Measurements from ENCODE around the gene UTP25.

Gene UTP25

GRCh38 chr1:209837671-209838070 lies 9.9 kb downstream of the UTP25 start:
- Histone ChIP-seq H2AFZ (ENCODE audit: low read depth, low read length) (no peak overlapping the region), H3K27ac (ENCODE audit: low read length) (no peak overlapping the region), H3K27me3 (ENCODE audit: insufficient read depth, low read length, poor library complexity) (no peaks in the 10 kb centered on the region), H3K4me3 (ENCODE audit: low read depth in 1 of 2, low read length in 2 of 2) (no peak overlapping the region), H3K79me2 (ENCODE audit: insufficient read depth, low read length) (no peaks in the 10 kb centered on the region), H3K9ac (ENCODE audit: low read depth, low read length) (no peak overlapping the region), H3K4me2 (ENCODE audit: insufficient read depth, low read length) (no peak overlapping the region), H4K20me1 (ENCODE audit: insufficient read depth, low read length) (0 out of 2 replicates have a peak, but pooled peaks cover 2% of the 10 kb centered on the region), H3K9me3 (ENCODE audit: insufficient read depth, low read length, severe bottlenecking) (no peaks in the 10 kb centered on the region), H3K4me1 (ENCODE audit: insufficient read depth, low read length) (no peaks in the 10 kb centered on the region), H3K36me3 (ENCODE audit: insufficient read depth, low read length) (peaks cover 98% of the 10 kb centered on the region)
- DNase-seq (no peak), ATAC-seq (ENCODE audit: insufficient read depth, low read depth) (no peak)
- no peak for TF ChIP-seq EZH2 (IDR thresholded peaks at IDR 0.05; ENCODE audit: borderline replicate concordance, low read depth, low read length, severe bottlenecking)
- TF ChIP-seq, protein P1, sequence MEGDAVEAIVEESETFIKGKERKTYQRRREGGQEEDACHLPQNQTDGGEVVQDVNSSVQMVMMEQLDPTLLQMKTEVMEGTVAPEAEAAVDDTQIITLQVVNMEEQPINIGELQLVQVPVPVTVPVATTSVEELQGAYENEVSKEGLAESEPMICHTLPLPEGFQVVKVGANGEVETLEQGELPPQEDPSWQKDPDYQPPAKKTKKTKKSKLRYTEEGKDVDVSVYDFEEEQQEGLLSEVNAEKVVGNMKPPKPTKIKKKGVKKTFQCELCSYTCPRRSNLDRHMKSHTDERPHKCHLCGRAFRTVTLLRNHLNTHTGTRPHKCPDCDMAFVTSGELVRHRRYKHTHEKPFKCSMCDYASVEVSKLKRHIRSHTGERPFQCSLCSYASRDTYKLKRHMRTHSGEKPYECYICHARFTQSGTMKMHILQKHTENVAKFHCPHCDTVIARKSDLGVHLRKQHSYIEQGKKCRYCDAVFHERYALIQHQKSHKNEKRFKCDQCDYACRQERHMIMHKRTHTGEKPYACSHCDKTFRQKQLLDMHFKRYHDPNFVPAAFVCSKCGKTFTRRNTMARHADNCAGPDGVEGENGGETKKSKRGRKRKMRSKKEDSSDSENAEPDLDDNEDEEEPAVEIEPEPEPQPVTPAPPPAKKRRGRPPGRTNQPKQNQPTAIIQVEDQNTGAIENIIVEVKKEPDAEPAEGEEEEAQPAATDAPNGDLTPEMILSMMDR (IDR thresholded peaks at IDR 0.05; ENCODE audit: borderline replicate concordance, extremely low read depth, low read length, poor library complexity, severe bottlenecking): no peak

GRCh38 chr1:209838537-209838936 lies 10.8 kb downstream of the UTP25 start:
- H3K9ac ChIP-seq (ENCODE audit: low read depth, low read length): no peak overlapping the region
- H4K20me1 ChIP-seq (ENCODE audit: insufficient read depth, low read length): 0 out of 2 replicates have a peak, but pooled peaks cover 2% of the 10 kb centered on the region
- no peak overlapping the region for H3K27ac ChIP-seq (ENCODE audit: low read length)
- ATAC-seq (ENCODE audit: insufficient read depth, low read depth) (no peak), DNase-seq (no peak)
- no peak overlapping the region for H3K4me2 ChIP-seq (ENCODE audit: insufficient read depth, low read length)
- H3K4me3 ChIP-seq (ENCODE audit: low read depth in 1 of 2, low read length in 2 of 2): no peak overlapping the region
- H2AFZ ChIP-seq (ENCODE audit: low read depth, low read length): no peak overlapping the region
- H3K79me2 ChIP-seq (ENCODE audit: insufficient read depth, low read length): no peaks in the 10 kb centered on the region
- TF ChIP-seq EZH2 (IDR thresholded peaks at IDR 0.05; ENCODE audit: borderline replicate concordance, low read depth, low read length, severe bottlenecking): no peak
- TF ChIP-seq, protein P1 (IDR thresholded peaks at IDR 0.05; ENCODE audit: borderline replicate concordance, extremely low read depth, low read length, poor library complexity, severe bottlenecking): no peak
- no peaks in the 10 kb centered on the region for H3K9me3 ChIP-seq (ENCODE audit: insufficient read depth, low read length, severe bottlenecking)
- H3K36me3 ChIP-seq (ENCODE audit: insufficient read depth, low read length): peaks cover 98% of the 10 kb centered on the region
- no peaks in the 10 kb centered on the region for H3K27me3 ChIP-seq (ENCODE audit: insufficient read depth, low read length, poor library complexity)
- H3K4me1 ChIP-seq (ENCODE audit: insufficient read depth, low read length): no peaks in the 10 kb centered on the region

- no peaks in the 10 kb centered on the region for H3K27me3 ChIP-seq (ENCODE audit: insufficient read depth, low read length, poor library complexity)
- ATAC-seq (ENCODE audit: insufficient read depth, low read depth): no peak
- no peaks in the 10 kb centered on the region for H3K79me2 ChIP-seq (ENCODE audit: insufficient read depth, low read length)
- H4K20me1 ChIP-seq (ENCODE audit: insufficient read depth, low read length): 0 out of 2 replicates have a peak, but pooled peaks cover 2% of the 10 kb centered on the region
- TF ChIP-seq, protein P1 (IDR thresholded peaks at IDR 0.05; ENCODE audit: borderline replicate concordance, extremely low read depth, low read length, poor library complexity, severe bottlenecking): no peak
- TF ChIP-seq EZH2 (IDR thresholded peaks at IDR 0.05; ENCODE audit: borderline replicate concordance, low read depth, low read length, severe bottlenecking): no peak
- H3K36me3 ChIP-seq (ENCODE audit: insufficient read depth, low read length): peaks cover 94% of the 10 kb centered on the region
- no peak overlapping the region for H3K4me2 ChIP-seq (ENCODE audit: insufficient read depth, low read length)
- H2AFZ ChIP-seq (ENCODE audit: low read depth, low read length): no peak overlapping the region
- no peak overlapping the region for H3K9ac ChIP-seq (ENCODE audit: low read depth, low read length)
- H3K9me3 ChIP-seq (ENCODE audit: insufficient read depth, low read length, severe bottlenecking): no peaks in the 10 kb centered on the region
- H3K4me1 ChIP-seq (ENCODE audit: insufficient read depth, low read length): no peaks in the 10 kb centered on the region
- no peak overlapping the region for H3K4me3 ChIP-seq (ENCODE audit: low read depth in 1 of 2, low read length in 2 of 2)
- no peak overlapping the region for H3K27ac ChIP-seq (ENCODE audit: low read length)
- no peak for DNase-seq
These were observed 12.2 kb downstream of the UTP25 start for GRCh38 chr1:209839875-209840546.

Data from DND-41 (cell line).